ENCODE results near the gene CHD5. TPM values are rescaled to one million over a fixed set of nuclear protein-coding genes. Genes with fewer than 3 reads are reported as not detected.

CHD5 gene
- total RNA-seq, 1 experiment from 2014 or later: 0.39 TPM

DNA sequence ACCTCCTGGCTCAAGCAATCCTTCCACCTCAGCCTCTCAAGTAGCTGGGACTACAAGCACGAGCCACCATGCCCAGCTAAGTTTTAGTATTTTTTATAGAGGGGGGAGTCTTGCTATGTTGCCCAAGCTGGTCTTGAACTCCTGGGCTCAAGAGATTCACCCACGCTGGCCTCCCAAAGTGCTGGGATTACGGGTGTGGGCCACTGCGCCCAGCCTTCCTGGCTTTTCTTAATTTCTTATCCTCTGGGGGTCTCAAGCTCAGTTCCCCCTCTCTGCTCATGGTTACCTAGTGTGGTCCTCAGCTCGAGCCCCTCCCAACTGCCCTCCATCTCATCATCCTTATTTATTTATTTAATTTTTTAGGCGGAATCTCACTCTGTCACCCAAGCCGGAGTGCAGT lies 22.1 kb upstream of the CHD5 start:
- POLR2A ChIA-PET: no interaction called here
- CTCF ChIA-PET: no interaction called here
- no peak overlapping the region for H3K27ac Mint-ChIP-seq (ENCODE audit: unreplicated experiment)
- H3K27me3 Mint-ChIP-seq (ENCODE audit: insufficient read depth, unreplicated experiment): no peaks in the 10 kb centered on the region
- BruUV-seq (replicated peaks): no TSS peak
- DNase-seq: no peak
- intact Hi-C loops (cut with micrococcal nuclease; ENCODE audit: unreplicated experiment): no loop called here
- Histone ChIP-seq H3K9me3 (no peaks in the 10 kb centered on the region), H3K4me3 (ENCODE audit: low read depth, low read length) (no peak overlapping the region), H3K4me1 (peaks cover 14% of the 10 kb centered on the region), H3K27me3 (replicated peaks; ENCODE audit: control insufficient read depth, insufficient read depth, low read length) (no peaks in the 10 kb centered on the region), H3K36me3 (ENCODE audit: control insufficient read depth, insufficient read depth, low read length) (no peaks in the 10 kb centered on the region)
- no peak overlapping the region for H3K4me3 Mint-ChIP-seq (ENCODE audit: unreplicated experiment)
- peaks cover 27% of the 10 kb centered on the region for H3K36me3 Mint-ChIP-seq (ENCODE audit: insufficient read depth, unreplicated experiment)
- TF ChIP-seq, protein P1, sequence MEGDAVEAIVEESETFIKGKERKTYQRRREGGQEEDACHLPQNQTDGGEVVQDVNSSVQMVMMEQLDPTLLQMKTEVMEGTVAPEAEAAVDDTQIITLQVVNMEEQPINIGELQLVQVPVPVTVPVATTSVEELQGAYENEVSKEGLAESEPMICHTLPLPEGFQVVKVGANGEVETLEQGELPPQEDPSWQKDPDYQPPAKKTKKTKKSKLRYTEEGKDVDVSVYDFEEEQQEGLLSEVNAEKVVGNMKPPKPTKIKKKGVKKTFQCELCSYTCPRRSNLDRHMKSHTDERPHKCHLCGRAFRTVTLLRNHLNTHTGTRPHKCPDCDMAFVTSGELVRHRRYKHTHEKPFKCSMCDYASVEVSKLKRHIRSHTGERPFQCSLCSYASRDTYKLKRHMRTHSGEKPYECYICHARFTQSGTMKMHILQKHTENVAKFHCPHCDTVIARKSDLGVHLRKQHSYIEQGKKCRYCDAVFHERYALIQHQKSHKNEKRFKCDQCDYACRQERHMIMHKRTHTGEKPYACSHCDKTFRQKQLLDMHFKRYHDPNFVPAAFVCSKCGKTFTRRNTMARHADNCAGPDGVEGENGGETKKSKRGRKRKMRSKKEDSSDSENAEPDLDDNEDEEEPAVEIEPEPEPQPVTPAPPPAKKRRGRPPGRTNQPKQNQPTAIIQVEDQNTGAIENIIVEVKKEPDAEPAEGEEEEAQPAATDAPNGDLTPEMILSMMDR (IDR thresholded peaks at IDR 0.05; ENCODE audit: insufficient read depth in 1 of 2, low read depth in 1 of 2, low read length in 1 of 2, severe bottlenecking in 1 of 2, unreplicated experiment in 1 of 2): no peak
- H3K4me1 Mint-ChIP-seq (ENCODE audit: low read depth, unreplicated experiment): peaks cover 18% of the 10 kb centered on the region
- H3K9me3 Mint-ChIP-seq (ENCODE audit: unreplicated experiment): no peaks in the 10 kb centered on the region

- Mint-ChIP-seq H3K36me3 (ENCODE audit: insufficient read depth, unreplicated experiment) (peaks cover 44% of the 10 kb centered on the region), H3K4me1 (ENCODE audit: low read depth, unreplicated experiment) (peaks cover 18% of the 10 kb centered on the region), H3K27me3 (ENCODE audit: insufficient read depth, unreplicated experiment) (no peaks in the 10 kb centered on the region), H3K4me3 (ENCODE audit: unreplicated experiment) (peak overlapping the region; percentile 83), H3K27ac (ENCODE audit: unreplicated experiment) (peak overlapping the region; percentile 95), H3K9me3 (ENCODE audit: unreplicated experiment) (no peaks in the 10 kb centered on the region)
- TF ChIP-seq, protein P1 (IDR thresholded peaks at IDR 0.05; ENCODE audit: insufficient read depth in 1 of 2, low read depth in 1 of 2, low read length in 1 of 2, severe bottlenecking in 1 of 2, unreplicated experiment in 1 of 2): no peak
- Histone ChIP-seq H3K36me3 (ENCODE audit: control insufficient read depth, insufficient read depth, low read length) (no peaks in the 10 kb centered on the region; the same call in 1 of the 2 replicates), H3K27me3 (replicated peaks; ENCODE audit: control insufficient read depth, insufficient read depth, low read length) (no peaks in the 10 kb centered on the region), H3K9me3 (no peaks in the 10 kb centered on the region), H3K4me3 (ENCODE audit: low read depth, low read length) (peak overlapping the region; percentile 34), H3K4me1 (peaks cover 14% of the 10 kb centered on the region)
- intact Hi-C loops (cut with micrococcal nuclease; ENCODE audit: unreplicated experiment): no loop called here
- ChIA-PET CTCF (interaction anchor here (0.6 kb wide), 1 partner anchor 43 kb away, joined by 3 read pairs; no protein-coding TSS in a partner anchor), POLR2A (no interaction called here)
- DNase-seq: no peak
- BruUV-seq (replicated peaks): no TSS peak
Measured at GRCh38 chr1:6200188-6200809, 20.2 kb upstream of the CHD5 start.

DNA sequence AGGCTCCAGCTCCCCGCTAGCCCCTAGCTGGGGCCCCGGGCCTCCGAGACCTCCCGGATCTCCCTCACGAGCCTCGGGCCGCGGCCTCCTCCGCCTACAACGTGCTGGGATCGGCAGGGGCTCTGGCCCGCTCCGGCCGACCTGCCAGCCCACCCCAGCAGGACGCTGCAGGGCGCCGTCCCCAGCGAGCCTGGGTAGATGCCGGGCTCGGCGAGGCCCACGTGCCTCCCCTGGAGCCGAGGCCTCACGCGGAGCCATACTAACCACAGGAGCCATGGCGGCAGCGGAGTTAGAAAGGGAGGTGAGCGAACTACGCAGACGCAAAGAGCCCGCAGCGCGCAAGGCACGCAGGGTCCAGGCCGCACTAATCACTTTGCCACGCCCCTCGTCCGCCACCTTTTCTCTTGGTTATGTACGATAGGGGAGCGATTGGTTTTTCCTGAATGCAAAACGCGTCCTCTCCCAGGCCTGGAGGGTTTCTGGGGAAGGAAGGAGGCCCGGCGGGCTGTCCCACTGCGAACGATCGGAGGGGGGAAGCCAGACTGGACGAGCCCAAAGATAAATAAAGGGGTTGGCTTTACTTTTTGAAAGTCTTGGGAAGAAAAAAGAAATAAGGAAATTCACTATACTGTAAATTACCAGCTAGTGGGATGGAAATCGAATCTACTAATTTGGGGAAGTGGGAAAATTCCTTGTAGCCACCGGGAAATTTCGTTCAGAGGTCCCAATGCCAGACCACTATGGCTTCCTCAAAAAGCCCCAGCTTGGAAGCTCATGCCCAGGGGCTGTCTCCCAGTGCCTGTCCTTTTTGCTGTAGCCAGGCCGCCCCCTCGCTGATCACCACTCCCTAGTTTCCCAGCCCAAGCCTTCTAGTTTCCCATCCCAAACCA lies 19.4 kb upstream of the CHD5 start, which contains the start of gene RPL22:
Gene RPL22 (minus strand): TSS at position 298 of the 890 bp plus-strand sequence. CDS start 22 bp downstream, at position 276.
- Mint-ChIP-seq H3K4me1 (ENCODE audit: low read depth, unreplicated experiment) (peaks cover 18% of the 10 kb centered on the region), H3K27ac (ENCODE audit: unreplicated experiment) (peak within 1 kb of the TSS; percentile 95), H3K9me3 (ENCODE audit: unreplicated experiment) (no peaks in the 10 kb centered on the region), H3K36me3 (ENCODE audit: insufficient read depth, unreplicated experiment) (peaks cover 47% of the 10 kb centered on the region), H3K27me3 (ENCODE audit: insufficient read depth, unreplicated experiment) (no peaks in the 10 kb centered on the region), H3K4me3 (ENCODE audit: unreplicated experiment) (peak within 1 kb of the TSS; percentile 83)
- H3K4me1 ChIP-seq: peaks cover 14% of the 10 kb centered on the region
- H3K9me3 ChIP-seq: no peaks in the 10 kb centered on the region
- BruUV-seq (replicated peaks): TSS peak; percentile 59
- no peaks in the 10 kb centered on the region; the same call in 1 of the 2 replicates for H3K36me3 ChIP-seq (ENCODE audit: control insufficient read depth, insufficient read depth, low read length)
- H3K27me3 ChIP-seq (replicated peaks; ENCODE audit: control insufficient read depth, insufficient read depth, low read length): no peaks in the 10 kb centered on the region
- intact Hi-C loops (cut with micrococcal nuclease; ENCODE audit: unreplicated experiment): loop anchor here (5.0 kb wide), 1 partner anchor 38 kb away; the partner anchor contains the start of gene ICMT
- peak within 1 kb of the TSS; percentile 87 for H3K4me3 ChIP-seq (ENCODE audit: low read depth, low read length)
- ChIA-PET CTCF (interaction anchor here (0.6 kb wide), 1 partner anchor 42 kb away, joined by 3 read pairs; no protein-coding TSS in a partner anchor), POLR2A (no interaction called here)
- TF ChIP-seq, protein P1 (IDR thresholded peaks at IDR 0.05; ENCODE audit: insufficient read depth in 1 of 2, low read depth in 1 of 2, low read length in 1 of 2, severe bottlenecking in 1 of 2, unreplicated experiment in 1 of 2): no peak
- DNase-seq: peak; percentile 95 to 98
